HUDEP-2 (cell line): ENCODE data around the gene TAS2R10.
"Not testable (repeated sequence)": the region's sequence is repeated elsewhere in the genome, so short reads cannot be mapped to it uniquely, and the experiment has no call there.

Experiments used
- DNase-seq, 76 experiments: peaks; one replicate each; lab custom pipeline; 2025; ENCODE audit not compliant: unreplicated experiment in 76 of 76; lab: John Stamatoyannopoulos, UW

The TAS2R10 gene

GRCh38 chr12:10826258-10826657 lies at the start of gene TAS2R10:
TAS2R10 (minus strand) TSS chr12:10826358; CDS start chr12:10826269, 89 bp downstream.
- DNase-seq: no peak

- no peak for DNase-seq
Measured at GRCh38 chr12:10873378-10873777, 47.2 kb upstream of the TAS2R10 start.

GRCh38 chr12:10867381-10867780 lies 41.2 kb upstream of the TAS2R10 start:
- DNase-seq: no peak

- no peak for DNase-seq
Measured at GRCh38 chr12:10863512-10864218, 37.5 kb upstream of the TAS2R10 start.

GRCh38 chr12:10861366-10861765 lies 35.2 kb upstream of the TAS2R10 start:
- DNase-seq: no peak

- no peak for DNase-seq
Measured at GRCh38 chr12:10855807-10856206, 29.6 kb upstream of the TAS2R10 start.

- DNase-seq: no peak
Measured at GRCh38 chr12:10853776-10854175, 27.6 kb upstream of the TAS2R10 start.

- no peak for DNase-seq
Measured at GRCh38 chr12:10851243-10851858, 25.2 kb upstream of the TAS2R10 start.

GRCh38 chr12:10849425-10849878 lies 23.3 kb upstream of the TAS2R10 start, which contains the start of gene PRR4:
PRR4 (minus strand) TSS chr12:10849475; CDS start chr12:10849437, 38 bp downstream.
- DNase-seq: no peak

GRCh38 chr12:10847744-10848143 lies 21.6 kb upstream of the TAS2R10 start:
- DNase-seq: no peak

- no peak for DNase-seq
Measured at GRCh38 chr12:10842862-10843261, 16.7 kb upstream of the TAS2R10 start.

GRCh38 chr12:10838461-10838860 lies 12.3 kb upstream of the TAS2R10 start:
- no peak for DNase-seq

- DNase-seq: no peak
Measured at GRCh38 chr12:10829994-10830393, 3.8 kb upstream of the TAS2R10 start.

GRCh38 chr12:10824957-10825356 lies 1.2 kb downstream of the TAS2R10 start:
- no peak for DNase-seq

- DNase-seq: no peak
Measured at GRCh38 chr12:10811883-10812536, 14.1 kb downstream of the TAS2R10 start.

GRCh38 chr12:10810068-10810467 lies 16.1 kb downstream of the TAS2R10 start, which contains the start of gene TAS2R9:
TAS2R9 (minus strand) TSS chr12:10810168; CDS start chr12:10810075, 93 bp downstream.
- no peak for DNase-seq

GRCh38 chr12:10807186-10807585 lies 19.0 kb downstream of the TAS2R10 start, which contains the start of gene TAS2R8:
TAS2R8 (minus strand) TSS chr12:10807286; CDS start chr12:10806980, 306 bp downstream.
- no peak for DNase-seq

GRCh38 chr12:10802587-10802986 lies 23.6 kb downstream of the TAS2R10 start, which contains the start of gene TAS2R7:
TAS2R7 (minus strand) TSS chr12:10802627; CDS start chr12:10802570, 57 bp downstream.
- no peak for DNase-seq

- no peak for DNase-seq
Measured at GRCh38 chr12:10801741-10802140, 24.4 kb downstream of the TAS2R10 start.

- no peak for DNase-seq
Measured at GRCh38 chr12:10794222-10794621, 31.9 kb downstream of the TAS2R10 start.

GRCh38 chr12:10791769-10792168 lies 34.4 kb downstream of the TAS2R10 start:
- DNase-seq: not testable (repeated sequence)
